ENCODE data around the gene CADM2. TPM values are rescaled to one million over a fixed set of nuclear protein-coding genes. Genes with fewer than 3 reads are reported as not detected.
"Not testable (repeated sequence)": the region's sequence is repeated elsewhere in the genome, so short reads cannot be mapped to it uniquely, and the experiment has no call there.

CADM2 gene
- total and polyA plus RNA-seq, 4 donors = 1.3 to 1.8 TPM; not detected in 2

DNA sequence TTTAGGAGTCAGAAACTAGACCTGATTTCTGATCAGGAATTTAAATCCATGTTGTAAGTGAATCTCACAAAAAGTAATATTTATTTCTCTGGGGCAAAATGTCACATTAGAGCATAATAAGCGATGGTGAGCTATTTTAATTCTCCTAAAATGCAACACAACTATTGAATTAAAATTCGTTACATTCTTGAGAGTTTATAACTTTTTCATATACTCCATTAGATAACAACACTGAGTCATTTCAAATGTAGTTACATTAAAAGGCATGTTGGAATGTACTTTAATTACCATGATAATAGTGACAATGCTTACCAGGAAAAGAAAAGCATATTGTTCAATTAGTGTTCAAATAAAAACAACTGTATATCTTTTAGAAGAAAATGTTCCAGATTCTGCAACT, 116.9 kb downstream of the CADM2 start:
- Histone ChIP-seq H3K9me3 (ENCODE audit: control insufficient read depth, low read length) (no peaks in the 10 kb centered on the region), H3K36me3 (ENCODE audit: control insufficient read depth in 1 of 2, insufficient read depth in 2 of 2, low read length in 1 of 2) (no peaks in the 10 kb centered on the region), H3K27ac (ENCODE audit: low read depth in 1 of 2, low read length in 2 of 2) (no peak overlapping the region), H3K4me1 (ENCODE audit: control insufficient read depth in 1 of 2, insufficient read depth in 2 of 2, low read length in 2 of 2) (no peaks in the 10 kb centered on the region), H3K4me3 (ENCODE audit: low read length in 2 of 2) (no peak overlapping the region), H3K27me3 (ENCODE audit: control insufficient read depth in 1 of 2, insufficient read depth in 2 of 2, low read length in 1 of 2) (no peaks in the 10 kb centered on the region)
- 71 to 76% methylated on average over 2 of the region's 2 CpGs for WGBS, 2 donors
- intact Hi-C loops (cut with DNase I) = no loop called here
- DNase-seq (no peak), ATAC-seq (ENCODE audit: low FRiP score) (no peak)

DNA sequence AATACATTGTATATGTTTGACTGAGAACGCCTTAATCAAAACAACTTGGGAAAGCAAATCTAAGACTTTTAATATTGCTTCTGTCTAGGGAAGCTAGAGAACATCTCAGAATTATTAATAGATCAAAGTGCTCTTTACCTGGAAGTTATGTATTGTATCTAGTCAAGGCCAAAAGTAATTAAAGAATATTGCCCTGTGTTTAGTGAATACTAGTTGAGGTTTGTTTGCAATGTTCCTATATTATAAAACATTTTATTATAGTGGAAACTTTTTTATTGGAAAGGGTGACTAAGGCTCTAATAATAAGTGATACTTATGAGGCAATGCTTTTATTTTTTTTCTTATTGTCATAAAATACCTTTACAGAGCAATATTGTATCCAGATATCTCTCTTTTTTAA, 118.2 kb downstream of the CADM2 start:
- intact Hi-C loops (cut with DNase I) = no loop called here
- Histone ChIP-seq H3K36me3 (ENCODE audit: control insufficient read depth in 1 of 2, insufficient read depth in 2 of 2, low read length in 1 of 2) (no peaks in the 10 kb centered on the region), H3K4me1 (ENCODE audit: control insufficient read depth in 1 of 2, insufficient read depth in 2 of 2, low read length in 2 of 2) (no peaks in the 10 kb centered on the region), H3K4me3 (ENCODE audit: low read length in 2 of 2) (no peak overlapping the region), H3K9me3 (ENCODE audit: control insufficient read depth, low read length) (no peaks in the 10 kb centered on the region), H3K27ac (ENCODE audit: low read depth in 1 of 2, low read length in 2 of 2) (no peak overlapping the region), H3K27me3 (ENCODE audit: control insufficient read depth in 1 of 2, insufficient read depth in 2 of 2, low read length in 1 of 2) (no peaks in the 10 kb centered on the region)
- 68 to 77% methylated on average over 1 of the region's 1 CpG for WGBS, 2 donors
- DNase-seq (no peak), ATAC-seq (ENCODE audit: low FRiP score) (no peak)

DNA sequence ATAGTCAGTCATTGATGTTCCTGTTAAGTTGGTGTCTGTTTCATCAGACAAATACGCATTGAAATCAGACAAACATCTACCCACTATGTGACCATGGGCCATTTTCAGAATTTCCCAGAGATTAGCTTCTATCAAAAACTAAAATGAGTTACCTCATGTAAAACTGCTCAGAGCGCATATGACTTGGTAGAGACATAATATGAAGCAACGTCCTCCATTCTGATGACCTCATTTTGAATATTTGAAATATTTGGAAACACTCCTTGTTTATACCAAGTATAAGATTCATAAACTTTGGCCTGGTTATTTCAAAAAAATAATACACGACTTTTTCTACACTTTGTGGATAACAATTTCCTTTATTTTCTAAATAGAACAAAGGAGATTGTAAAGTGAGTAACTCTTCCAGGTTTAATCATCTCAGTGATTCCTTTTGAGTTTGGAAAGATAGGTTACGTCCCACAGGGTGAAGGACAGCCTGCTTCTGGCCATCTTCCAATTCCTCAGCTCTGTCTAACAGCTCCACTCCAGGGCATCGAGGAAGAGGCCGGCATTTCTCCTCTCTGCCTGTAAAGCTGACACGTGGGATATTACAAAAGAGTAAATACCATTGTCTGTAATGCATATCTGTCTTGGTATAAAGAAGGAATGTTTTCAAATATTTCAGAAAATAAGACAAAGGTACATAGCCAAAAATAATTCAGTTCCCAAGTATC, 122.6 kb downstream of the CADM2 start:
- Histone ChIP-seq H3K36me3 (ENCODE audit: control insufficient read depth in 1 of 2, insufficient read depth in 2 of 2, low read length in 1 of 2) (no peaks in the 10 kb centered on the region), H3K4me3 (ENCODE audit: low read length in 2 of 2) (no peak overlapping the region), H3K27me3 (ENCODE audit: control insufficient read depth in 1 of 2, insufficient read depth in 2 of 2, low read length in 1 of 2) (no peaks in the 10 kb centered on the region), H3K9me3 (ENCODE audit: control insufficient read depth, low read length) (no peaks in the 10 kb centered on the region), H3K4me1 (ENCODE audit: control insufficient read depth in 1 of 2, insufficient read depth in 2 of 2, low read length in 2 of 2) (no peaks in the 10 kb centered on the region), H3K27ac (ENCODE audit: low read depth in 1 of 2, low read length in 2 of 2) (no peak overlapping the region)
- 25 to 28% methylated on average over 8 of the region's 8 CpGs for WGBS, 2 donors
- DNase-seq (no peak), ATAC-seq (ENCODE audit: low FRiP score) (no peak)
- intact Hi-C loops (cut with DNase I) = no loop called here

DNA sequence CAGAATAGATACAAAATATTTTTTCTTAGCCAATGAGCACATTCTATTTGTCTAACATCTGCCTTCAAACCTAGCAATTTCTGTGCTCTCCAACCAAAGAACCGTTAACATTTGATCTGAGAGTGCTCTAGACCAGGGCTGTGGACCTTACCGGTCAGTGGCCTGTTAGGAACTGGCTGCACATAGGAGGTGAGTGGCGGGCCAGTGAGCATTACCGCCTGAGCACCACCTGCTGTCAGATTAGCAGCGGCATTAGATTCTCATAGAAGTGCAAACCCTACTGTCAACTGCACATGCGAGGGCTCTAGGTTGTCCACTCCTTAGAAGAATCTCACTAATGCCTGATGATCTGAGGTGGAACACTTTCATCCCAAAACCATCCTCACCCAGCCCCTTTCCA, 131.7 kb downstream of the CADM2 start:
- ATAC-seq (ENCODE audit: low FRiP score) (no peak), DNase-seq (no peak)
- Histone ChIP-seq H3K27ac (ENCODE audit: low read depth in 1 of 2, low read length in 2 of 2) (no peak overlapping the region), H3K36me3 (ENCODE audit: control insufficient read depth in 1 of 2, insufficient read depth in 2 of 2, low read length in 1 of 2) (no peaks in the 10 kb centered on the region), H3K27me3 (ENCODE audit: control insufficient read depth in 1 of 2, insufficient read depth in 2 of 2, low read length in 1 of 2) (no peaks in the 10 kb centered on the region), H3K9me3 (ENCODE audit: control insufficient read depth, low read length) (no peaks in the 10 kb centered on the region), H3K4me3 (ENCODE audit: low read length in 2 of 2) (no peak overlapping the region), H3K4me1 (ENCODE audit: control insufficient read depth in 1 of 2, insufficient read depth in 2 of 2, low read length in 2 of 2) (no peaks in the 10 kb centered on the region)
- 90 to 91% methylated on average over 6 of the region's 6 CpGs for WGBS, 2 donors
- intact Hi-C loops (cut with DNase I) = no loop called here

DNA sequence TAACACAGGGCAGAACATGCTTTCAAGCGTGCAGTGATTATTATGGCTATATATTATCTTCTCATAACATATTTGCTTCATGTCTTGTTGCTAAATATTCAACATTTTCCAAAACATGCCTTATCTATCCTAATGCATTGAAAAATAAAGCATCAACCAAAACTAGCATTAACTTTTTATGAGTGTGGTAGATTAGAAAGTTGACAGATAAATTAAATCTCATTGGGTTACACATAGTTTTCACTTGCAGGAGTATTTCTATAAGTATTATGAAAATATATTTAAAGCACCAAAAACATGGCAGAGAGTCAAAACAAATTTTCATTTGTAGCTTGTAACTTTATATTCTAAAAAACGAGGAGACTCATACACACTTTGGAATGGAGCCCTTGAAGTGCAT, 141.5 kb downstream of the CADM2 start:
- no peak overlapping the region for H3K4me3 ChIP-seq (ENCODE audit: low read length in 2 of 2)
- DNase-seq = no peak
- no peak overlapping the region for H3K27ac ChIP-seq (ENCODE audit: low read depth in 1 of 2, low read length in 2 of 2)
- intact Hi-C loops (cut with DNase I) = no loop called here
- no peaks in the 10 kb centered on the region for H3K27me3 ChIP-seq (ENCODE audit: control insufficient read depth in 1 of 2, insufficient read depth in 2 of 2, low read length in 1 of 2)
- ATAC-seq (ENCODE audit: low FRiP score) = no peak
- H3K9me3 ChIP-seq (ENCODE audit: control insufficient read depth, low read length) = no peaks in the 10 kb centered on the region
- no peaks in the 10 kb centered on the region for H3K36me3 ChIP-seq (ENCODE audit: control insufficient read depth in 1 of 2, insufficient read depth in 2 of 2, low read length in 1 of 2)
- 7% methylated on average over 2 of the region's 2 CpGs for WGBS, 2 donors
- no peaks in the 10 kb centered on the region for H3K4me1 ChIP-seq (ENCODE audit: control insufficient read depth in 1 of 2, insufficient read depth in 2 of 2, low read length in 2 of 2)

DNA sequence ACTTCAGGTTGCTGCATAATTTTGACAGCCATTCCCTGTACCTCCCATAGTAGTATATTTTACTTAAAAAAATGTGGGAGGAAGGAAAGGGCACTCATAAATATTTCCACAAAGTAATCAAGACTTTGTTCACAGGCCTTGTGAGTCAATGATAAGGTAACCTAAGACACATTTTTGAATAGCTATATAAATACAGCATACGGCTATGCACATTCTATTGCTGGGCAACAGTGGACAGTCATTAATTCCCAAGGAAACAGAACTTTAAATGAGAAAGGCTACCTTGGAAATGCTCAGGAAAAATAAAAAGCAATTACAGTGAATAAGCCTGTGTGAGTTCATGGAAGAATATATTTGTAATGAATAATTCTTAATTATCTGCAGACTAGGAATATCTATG, 144.0 kb downstream of the CADM2 start:
- DNase-seq (no peak), ATAC-seq (ENCODE audit: low FRiP score) (no peak)
- Histone ChIP-seq H3K27me3 (ENCODE audit: control insufficient read depth in 1 of 2, insufficient read depth in 2 of 2, low read length in 1 of 2) (no peaks in the 10 kb centered on the region), H3K4me1 (ENCODE audit: control insufficient read depth in 1 of 2, insufficient read depth in 2 of 2, low read length in 2 of 2) (no peaks in the 10 kb centered on the region), H3K27ac (ENCODE audit: low read depth in 1 of 2, low read length in 2 of 2) (no peak overlapping the region), H3K9me3 (ENCODE audit: control insufficient read depth, low read length) (no peaks in the 10 kb centered on the region), H3K36me3 (ENCODE audit: control insufficient read depth in 1 of 2, insufficient read depth in 2 of 2, low read length in 1 of 2) (no peaks in the 10 kb centered on the region), H3K4me3 (ENCODE audit: low read length in 2 of 2) (no peak overlapping the region)
- intact Hi-C loops (cut with DNase I) = no loop called here
- WGBS, 2 donors = 9 to 24% methylated on average over 1 of the region's 1 CpG

DNA sequence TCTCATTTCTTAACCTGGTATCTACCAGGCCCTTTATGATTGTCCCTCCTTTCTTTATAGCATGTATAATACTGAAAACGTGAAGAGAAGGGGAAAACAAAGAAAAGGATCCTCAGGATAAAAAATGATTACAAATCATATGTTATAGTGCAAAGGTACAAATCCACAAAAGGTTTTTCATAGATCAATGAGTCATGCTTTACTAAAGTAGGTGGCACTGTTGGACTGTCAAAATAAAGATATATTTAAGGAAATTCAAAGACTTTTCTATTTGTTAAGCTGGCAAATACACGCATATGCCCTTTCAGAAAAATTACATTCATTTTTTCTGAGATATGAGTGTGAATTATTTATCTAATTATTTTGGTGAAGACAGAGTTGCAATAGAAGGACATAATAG, 151.6 kb downstream of the CADM2 start:
- ATAC-seq (ENCODE audit: low FRiP score) (no peak), DNase-seq (no peak)
- Histone ChIP-seq H3K4me1 (ENCODE audit: control insufficient read depth in 1 of 2, insufficient read depth in 2 of 2, low read length in 2 of 2) (no peaks in the 10 kb centered on the region), H3K4me3 (ENCODE audit: low read length in 2 of 2) (no peak overlapping the region), H3K27ac (ENCODE audit: low read depth in 1 of 2, low read length in 2 of 2) (no peak overlapping the region), H3K27me3 (ENCODE audit: control insufficient read depth in 1 of 2, insufficient read depth in 2 of 2, low read length in 1 of 2) (no peaks in the 10 kb centered on the region), H3K9me3 (ENCODE audit: control insufficient read depth, low read length) (no peaks in the 10 kb centered on the region), H3K36me3 (ENCODE audit: control insufficient read depth in 1 of 2, insufficient read depth in 2 of 2, low read length in 1 of 2) (no peaks in the 10 kb centered on the region)
- intact Hi-C loops (cut with DNase I) = no loop called here
- WGBS, 2 donors = 44 to 50% methylated on average over 2 of the region's 2 CpGs

DNA sequence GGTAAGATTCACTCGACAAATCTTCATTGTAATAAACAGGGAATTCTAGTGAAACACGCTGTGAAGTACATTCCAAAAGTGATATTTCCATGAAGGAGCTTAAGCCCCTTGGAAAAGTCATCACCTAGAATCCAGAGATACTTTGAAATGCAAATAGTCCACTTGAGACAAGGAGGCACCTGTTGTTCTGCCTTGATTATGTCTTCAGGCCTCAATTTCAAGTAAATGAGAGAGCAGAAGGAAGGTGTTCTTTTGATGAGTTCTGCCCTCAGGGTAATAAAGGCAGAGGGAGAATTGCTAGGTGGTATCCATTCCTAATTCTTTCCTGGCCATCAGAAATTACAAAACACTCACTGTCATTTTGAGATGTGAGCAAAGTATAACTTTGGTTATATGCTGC, 162.1 kb downstream of the CADM2 start:
- Histone ChIP-seq H3K36me3 (ENCODE audit: control insufficient read depth in 1 of 2, insufficient read depth in 2 of 2, low read length in 1 of 2) (no peaks in the 10 kb centered on the region), H3K4me1 (ENCODE audit: control insufficient read depth in 1 of 2, insufficient read depth in 2 of 2, low read length in 2 of 2) (no peaks in the 10 kb centered on the region), H3K9me3 (ENCODE audit: control insufficient read depth, low read length) (no peaks in the 10 kb centered on the region), H3K4me3 (ENCODE audit: low read length in 2 of 2) (no peak overlapping the region), H3K27ac (ENCODE audit: low read depth in 1 of 2, low read length in 2 of 2) (no peak overlapping the region), H3K27me3 (ENCODE audit: control insufficient read depth in 1 of 2, insufficient read depth in 2 of 2, low read length in 1 of 2) (no peaks in the 10 kb centered on the region)
- ATAC-seq (ENCODE audit: low FRiP score) = no peak
- WGBS, 2 donors = 81 to 86% methylated on average over 2 of the region's 2 CpGs
- DNase-seq = no peak
- intact Hi-C loops (cut with DNase I) = no loop called here

DNA sequence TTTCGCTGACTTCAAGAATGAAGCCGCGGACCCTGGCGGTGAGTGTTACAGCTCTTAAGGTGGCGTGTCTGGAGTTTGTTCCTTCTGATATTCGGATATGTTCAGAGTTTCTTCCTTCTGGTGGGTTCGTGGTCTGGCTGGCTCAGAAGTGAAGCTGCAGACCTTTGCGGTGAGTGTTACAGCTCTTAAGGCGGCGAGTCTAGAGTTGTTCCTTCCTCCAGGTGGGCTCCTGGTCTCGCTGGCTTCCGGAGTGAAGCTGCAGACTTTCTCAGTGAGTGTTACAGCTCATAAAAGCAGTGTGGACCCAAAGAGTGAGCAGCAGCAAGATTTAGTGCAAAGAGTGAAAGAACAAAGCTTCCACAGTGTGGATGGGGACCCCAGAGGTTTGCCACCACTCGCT, 174.1 kb downstream of the CADM2 start:
- H3K9me3 ChIP-seq (ENCODE audit: control insufficient read depth, low read length); H3K36me3 ChIP-seq (ENCODE audit: control insufficient read depth in 1 of 2, insufficient read depth in 2 of 2, low read length in 1 of 2); H3K4me3 ChIP-seq (ENCODE audit: low read length in 2 of 2); H3K27me3 ChIP-seq (ENCODE audit: control insufficient read depth in 1 of 2, insufficient read depth in 2 of 2, low read length in 1 of 2); intact Hi-C loops (cut with DNase I); DNase-seq; H3K4me1 ChIP-seq (ENCODE audit: control insufficient read depth in 1 of 2, insufficient read depth in 2 of 2, low read length in 2 of 2); H3K27ac ChIP-seq (ENCODE audit: low read depth in 1 of 2, low read length in 2 of 2); ATAC-seq (ENCODE audit: low FRiP score): not testable (repeated sequence)
- 92 to 94% methylated on average over 13 of the region's 13 CpGs for WGBS, 2 donors

Data from aorta (tissue), 5 donors.